Nephron progenitor cell (in vitro differentiated cells): ENCODE results near the gene TEX29.

Experiments
- DNase-seq: peaks from one replicate; pipeline ENCODE4 v3.0.0; 2021
- H3K27ac Mint-ChIP-seq: 2 replicates; pipeline ENCODE4 v1.8.0; 2021; ENCODE audit warnings: mild to moderate bottlenecking, moderate library complexity, mixed read lengths
- H3K27me3 Mint-ChIP-seq: 2 replicates; pipeline ENCODE4 v1.8.0; 2021; ENCODE audit warnings: mild to moderate bottlenecking, low read depth, mixed read lengths; ENCODE audit not compliant: poor library complexity
- H3K36me3 Mint-ChIP-seq: 2 replicates; pipeline ENCODE4 v1.8.0; 2021; ENCODE audit warnings: low read depth, mixed read lengths
- H3K4me1 Mint-ChIP-seq: 2 replicates; pipeline ENCODE4 v1.8.0; 2021; ENCODE audit warnings: mixed read lengths
- H3K4me3 Mint-ChIP-seq: 2 replicates; pipeline ENCODE4 v1.8.0; 2021; ENCODE audit warnings: mild to moderate bottlenecking, moderate library complexity, mixed read lengths
- H3K9me3 Mint-ChIP-seq: 2 replicates; pipeline ENCODE4 v1.8.0; 2021; ENCODE audit warnings: mild to moderate bottlenecking, moderate library complexity, mixed read lengths
- CTCF ChIP-seq: fragments of 200-600 bp; sonication (generic); IDR thresholded peaks from 2 replicates; pipeline ENCODE4 v1.5.0; 2021; ENCODE audit warnings: antibody characterized with exemption

Gene TEX29

DNA sequence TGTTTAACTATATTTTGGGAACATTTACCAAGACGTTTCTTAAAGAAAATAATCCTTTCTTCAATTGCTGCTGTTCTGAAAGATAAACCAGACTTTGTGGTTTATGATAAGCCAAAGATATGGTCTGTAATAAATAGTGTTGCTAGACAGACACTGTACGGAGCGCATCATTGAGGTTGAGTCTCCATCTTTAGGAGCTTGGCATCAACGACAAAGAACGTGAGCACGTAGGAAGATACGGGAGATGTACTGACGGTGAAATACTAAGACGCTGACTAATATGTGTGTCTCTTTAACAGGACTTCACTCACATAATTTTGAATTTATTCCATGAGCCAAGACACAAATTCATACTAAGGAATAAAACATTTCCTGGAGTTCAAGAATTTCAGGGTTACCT lies 16.2 kb downstream of the TEX29 start:
- peaks cover 18% of the 10 kb centered on the region for H3K9me3 Mint-ChIP-seq

DNA sequence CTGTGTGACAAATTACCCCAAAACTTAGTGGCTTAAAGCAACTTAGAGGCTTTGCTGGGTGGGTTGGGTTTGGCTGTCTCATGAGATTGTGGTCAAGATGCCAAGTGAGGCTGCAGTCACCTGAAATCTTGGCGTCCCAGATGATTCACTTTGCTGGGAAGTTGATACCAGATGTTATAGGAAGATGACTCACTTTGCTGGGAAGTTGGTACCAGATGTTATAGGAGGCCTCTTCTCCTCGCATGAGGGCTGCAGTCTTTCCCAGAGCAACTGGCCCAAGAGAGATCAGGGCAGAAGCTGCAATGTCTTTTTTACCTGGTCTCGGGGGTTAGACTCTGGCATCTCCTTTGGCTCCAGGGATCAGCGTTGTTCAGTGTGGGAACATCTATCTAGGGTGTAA lies 16.8 kb downstream of the TEX29 start:
- DNase-seq = no peak
- Mint-ChIP-seq H3K4me3 (no peak overlapping the region), H3K36me3 (peaks cover 4% of the 10 kb centered on the region), H3K9me3 (peaks cover 15% of the 10 kb centered on the region), H3K4me1 (no peaks in the 10 kb centered on the region), H3K27ac (no peak overlapping the region), H3K27me3 (peaks cover 3% of the 10 kb centered on the region)
- TF ChIP-seq CTCF = no peak

More for the DNA sequence above, 16.2 kb downstream of the TEX29 start:
- Mint-ChIP-seq H3K27ac (no peak overlapping the region), H3K4me3 (no peak overlapping the region), H3K4me1 (no peaks in the 10 kb centered on the region), H3K36me3 (peaks cover 4% of the 10 kb centered on the region), H3K27me3 (peaks cover 3% of the 10 kb centered on the region)
- no peak for DNase-seq
- TF ChIP-seq CTCF = no peak

- H3K4me3 Mint-ChIP-seq = no peak overlapping the region
- no peaks in the 10 kb centered on the region for H3K4me1 Mint-ChIP-seq
- no peak overlapping the region for H3K27ac Mint-ChIP-seq
Measured at GRCh38 chr13:111337741-111338140, 17.3 kb downstream of the TEX29 start.

DNA sequence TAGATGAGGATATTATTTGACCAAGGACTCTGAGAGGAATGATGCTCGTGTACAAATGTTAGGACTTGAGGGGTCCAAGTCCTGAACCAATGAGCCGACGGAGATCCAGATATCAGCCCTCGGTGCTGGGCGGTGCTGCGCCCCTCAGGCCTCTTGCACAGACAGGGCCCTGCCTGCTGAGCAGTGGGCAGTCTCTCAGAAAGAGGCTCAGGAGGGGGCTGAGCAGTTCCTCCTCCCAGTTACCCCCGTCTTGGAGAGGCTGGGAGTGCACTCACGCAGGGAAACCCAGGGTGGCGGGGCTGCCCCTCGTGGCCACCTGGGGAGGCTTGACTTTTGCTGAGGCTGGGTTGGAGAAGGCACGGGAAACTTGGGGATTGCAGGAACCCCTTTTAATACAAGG lies 18.4 kb downstream of the TEX29 start:
- Mint-ChIP-seq H3K4me1 (peaks cover 4% of the 10 kb centered on the region), H3K27me3 (peaks cover 10% of the 10 kb centered on the region), H3K36me3 (peaks cover 4% of the 10 kb centered on the region), H3K4me3 (no peak overlapping the region), H3K27ac (no peak overlapping the region), H3K9me3 (peaks cover 9% of the 10 kb centered on the region)
- DNase-seq = no peak
- no peak for TF ChIP-seq CTCF

More at GRCh38 chr13:111337741-111338140, 17.3 kb downstream of the TEX29 start:
- DNase-seq = no peak
- Mint-ChIP-seq H3K9me3 (peaks cover 15% of the 10 kb centered on the region), H3K27me3 (peaks cover 4% of the 10 kb centered on the region), H3K36me3 (peaks cover 4% of the 10 kb centered on the region)
- no peak for TF ChIP-seq CTCF

GRCh38 chr13:111339366-111340143 lies 19.1 kb downstream of the TEX29 start:
- DNase-seq = no peak
- H3K4me3 Mint-ChIP-seq = no peak overlapping the region
- H3K27me3 Mint-ChIP-seq = peaks cover 10% of the 10 kb centered on the region
- no peaks in the 10 kb centered on the region for H3K36me3 Mint-ChIP-seq
- peaks cover 8% of the 10 kb centered on the region for H3K4me1 Mint-ChIP-seq
- H3K9me3 Mint-ChIP-seq = peaks cover 2% of the 10 kb centered on the region
- no peak for TF ChIP-seq CTCF
- no peak overlapping the region for H3K27ac Mint-ChIP-seq

DNA sequence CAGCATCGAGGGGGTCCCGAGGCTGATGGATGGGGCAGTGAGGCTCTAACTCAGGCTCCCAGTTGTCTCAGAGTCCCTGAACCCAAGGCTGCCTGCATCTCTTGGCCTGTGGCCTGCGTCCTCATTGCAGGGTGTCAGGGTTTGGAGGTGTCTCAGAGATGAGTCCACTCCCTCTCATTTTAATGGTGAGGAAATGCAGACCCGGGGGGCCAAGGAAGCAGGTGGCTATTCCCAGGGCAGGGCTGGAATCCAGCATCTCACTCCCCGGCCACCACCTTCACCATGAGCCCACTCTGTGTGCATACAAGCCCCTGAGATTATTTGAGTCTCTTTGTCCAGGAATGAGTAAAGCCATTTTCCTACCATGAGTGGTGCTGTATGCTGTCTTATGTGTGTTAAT lies 21.4 kb downstream of the TEX29 start:
- no peak for TF ChIP-seq CTCF
- Mint-ChIP-seq H3K27me3 (peaks cover 13% of the 10 kb centered on the region), H3K9me3 (no peaks in the 10 kb centered on the region), H3K4me1 (peaks cover 14% of the 10 kb centered on the region), H3K36me3 (no peaks in the 10 kb centered on the region), H3K27ac (no peak overlapping the region), H3K4me3 (no peak overlapping the region)
- DNase-seq = no peak
